NCI-H460 (cell line): ENCODE data around the gene LRRFIP2. TPM values are rescaled to one million over a fixed set of nuclear protein-coding genes. Genes with fewer than 3 reads are reported as not detected.
"Not testable (repeated sequence)": the region's sequence is repeated elsewhere in the genome, so short reads cannot be mapped to it uniquely, and the experiment has no call there.

Experiments
- DNase-seq: peaks from one replicate; pipeline ENCODE4 v3.0.0-alpha.2; 2016; ENCODE audit warnings: low read depth; ENCODE audit errors: extremely low read depth
- total RNA-seq: library from RNA; depleted of rRNA; stranded (reverse); fragments of >200 nt; shearing (Covaris generic); gene quantifications from 2 replicates; pipeline ENCODE4 v1.2.3, GENCODE V29; 2014

Gene LRRFIP2
- total RNA-seq, 1 experiment from 2014 or later: 33.0 TPM

GRCh38 chr3:37082317-37082716 is 92.1 kb downstream of the LRRFIP2 start:
- DNase-seq: no peak

DNA sequence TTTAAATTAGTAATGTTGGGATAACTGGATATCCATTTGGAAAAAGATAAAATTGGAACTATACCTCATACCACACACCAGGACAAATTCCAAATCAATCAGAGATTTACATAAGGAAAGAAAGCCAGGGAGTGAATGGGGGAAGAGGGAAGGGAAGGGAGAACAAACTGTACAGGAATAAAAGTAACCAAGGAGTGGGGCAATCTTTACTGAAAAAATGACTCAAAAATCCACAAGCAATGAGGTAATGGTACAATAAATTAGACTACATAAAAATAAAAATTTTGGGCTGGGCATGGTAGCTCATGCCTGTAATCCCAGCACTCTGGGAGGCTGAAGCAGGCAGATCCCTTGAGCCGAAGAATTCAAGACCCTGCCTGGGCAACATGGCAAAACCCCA is 98.4 kb downstream of the LRRFIP2 start:
- DNase-seq: no peak

- DNase-seq: no peak
Measured at GRCh38 chr3:37074178-37074577, 100.2 kb downstream of the LRRFIP2 start.

GRCh38 chr3:37072892-37073291 is 101.5 kb downstream of the LRRFIP2 start:
- DNase-seq: no peak

DNA sequence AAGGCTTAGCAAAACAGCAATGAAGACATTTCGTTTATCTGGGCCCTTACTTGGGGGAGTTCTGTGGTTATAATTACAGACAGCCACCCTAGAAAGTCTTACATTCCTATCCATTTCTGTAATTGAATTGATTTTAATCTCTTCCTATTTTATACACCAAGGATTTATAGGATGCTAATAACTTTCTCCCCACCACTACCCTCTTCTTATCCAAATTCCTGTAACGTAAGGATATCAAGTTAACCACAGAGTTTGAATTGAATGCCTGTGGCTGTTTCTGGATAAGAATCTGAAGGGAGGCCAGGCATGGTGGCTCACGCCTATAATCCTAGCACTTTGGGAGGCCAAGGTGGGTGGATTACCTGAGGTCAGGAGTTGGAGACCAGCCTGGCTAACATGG is 102.5 kb downstream of the LRRFIP2 start:
- DNase-seq: no peak

DNA sequence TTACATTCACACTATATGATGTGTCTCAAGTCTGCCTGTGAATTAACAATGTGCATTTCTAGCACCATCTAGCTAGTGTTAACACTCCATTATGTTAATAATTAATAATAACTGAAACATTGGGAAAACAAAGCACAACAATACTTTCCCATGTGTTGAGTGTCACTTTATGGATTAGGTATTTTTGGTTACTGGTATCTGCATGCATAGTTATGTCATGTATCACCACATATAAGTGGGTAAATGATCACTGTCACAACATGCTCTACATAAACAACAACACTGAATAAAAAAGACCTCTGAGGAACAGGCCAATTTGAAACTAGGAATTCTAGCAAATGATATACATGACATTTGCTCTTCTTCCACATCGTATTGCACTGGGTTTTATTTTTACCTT is 106.4 kb downstream of the LRRFIP2 start:
- DNase-seq: no peak

DNA sequence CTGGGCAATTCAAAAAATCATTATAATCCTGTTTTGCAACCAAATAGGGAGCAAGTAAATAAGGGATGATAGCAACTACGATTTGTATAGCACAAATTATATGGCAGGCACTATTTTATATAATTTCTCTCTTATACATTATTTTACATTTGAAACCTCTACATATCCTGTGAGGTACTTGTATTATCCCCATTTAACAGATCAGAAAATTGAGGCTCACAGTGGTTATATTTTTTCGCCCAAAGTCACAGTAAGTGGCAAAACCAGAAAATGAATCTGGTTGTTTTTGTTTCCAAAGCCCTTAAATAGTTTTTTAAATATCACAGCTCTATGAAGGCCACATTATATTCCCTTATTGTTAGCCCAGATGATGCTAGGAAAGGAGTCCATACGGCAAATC is 106.8 kb downstream of the LRRFIP2 start:
- DNase-seq: no peak

DNA sequence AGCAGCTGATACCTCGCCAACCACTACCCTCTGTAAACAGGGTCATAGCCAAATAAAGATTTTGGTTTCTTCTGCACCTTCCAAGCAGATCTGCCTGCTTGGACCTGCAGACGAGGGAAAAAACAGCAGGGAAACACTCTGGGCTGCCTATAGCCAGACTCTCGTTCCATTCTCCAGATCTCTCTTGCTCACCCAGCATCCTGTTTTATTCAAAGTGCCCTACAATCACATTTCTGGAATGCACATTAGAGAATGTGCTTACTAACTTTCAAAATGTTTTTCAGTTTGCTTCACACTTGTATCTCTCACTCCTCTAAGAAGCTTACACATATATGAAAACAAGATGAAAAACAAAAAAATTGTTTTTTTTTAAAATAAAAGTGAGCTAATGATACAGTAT is 109.6 kb downstream of the LRRFIP2 start:
- no peak for DNase-seq

- DNase-seq: no peak
Measured at GRCh38 chr3:37058117-37058516, 116.3 kb downstream of the LRRFIP2 start.

- no peak for DNase-seq
Measured at GRCh38 chr3:37056826-37057225, 117.6 kb downstream of the LRRFIP2 start.

DNA sequence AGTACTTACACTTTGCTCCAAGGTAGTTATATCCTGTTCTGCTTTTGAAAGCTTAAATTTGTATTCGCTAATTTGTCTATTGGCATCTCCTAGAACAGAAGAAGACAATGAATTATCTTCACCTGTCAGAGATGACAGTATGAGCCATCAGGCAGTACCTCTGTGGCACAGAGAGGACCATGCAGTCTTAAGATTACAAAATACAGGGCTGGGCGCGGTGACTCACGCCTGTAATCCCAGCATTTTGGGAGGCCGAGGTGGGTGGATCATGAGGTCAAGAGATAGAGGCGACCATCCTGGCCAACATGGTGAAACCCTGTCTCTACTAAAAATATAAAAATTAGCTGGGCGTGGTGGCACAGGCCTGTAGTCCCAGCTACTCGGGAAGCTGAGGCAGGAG is 119.3 kb downstream of the LRRFIP2 start:
- not testable (repeated sequence) for DNase-seq

DNA sequence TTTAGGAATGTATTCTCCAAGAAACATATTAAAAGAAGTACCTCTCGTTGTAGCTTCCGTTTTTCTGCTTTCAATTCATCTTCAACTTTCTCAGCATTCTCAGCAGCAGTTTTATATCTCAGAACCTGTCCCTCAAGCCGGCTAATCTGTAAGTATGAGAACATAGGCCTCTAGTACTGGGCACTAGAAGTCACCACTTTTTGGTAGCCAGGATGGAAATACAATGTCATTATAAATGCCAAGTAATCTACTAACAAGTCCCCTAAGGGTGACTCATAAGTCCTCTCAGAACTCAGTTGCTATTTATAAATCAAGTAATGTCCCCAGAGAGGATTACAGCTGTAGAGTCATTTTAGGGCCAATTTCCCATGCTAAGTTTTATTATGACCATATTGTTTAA is 120.0 kb downstream of the LRRFIP2 start:
- DNase-seq: no peak

DNA sequence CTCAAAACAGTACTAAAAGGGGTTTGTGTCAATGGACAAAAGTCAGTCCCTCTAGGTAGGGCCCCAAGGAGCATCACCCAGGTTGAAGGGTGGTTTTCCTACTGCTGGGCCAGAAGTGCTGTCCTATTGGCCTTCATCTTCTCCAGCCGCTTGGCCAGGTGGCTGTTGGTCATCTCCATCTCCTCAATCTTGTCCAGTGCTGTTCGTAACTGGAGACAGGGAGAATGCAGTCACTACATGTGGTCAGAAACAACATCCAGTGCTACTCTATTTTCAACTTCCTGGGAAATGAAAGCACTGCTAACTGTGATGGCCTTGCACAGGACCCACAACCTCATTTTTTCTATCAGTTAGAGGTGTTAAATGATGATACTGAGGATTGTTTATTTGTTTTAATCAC is 120.6 kb downstream of the LRRFIP2 start:
- no peak for DNase-seq

DNA sequence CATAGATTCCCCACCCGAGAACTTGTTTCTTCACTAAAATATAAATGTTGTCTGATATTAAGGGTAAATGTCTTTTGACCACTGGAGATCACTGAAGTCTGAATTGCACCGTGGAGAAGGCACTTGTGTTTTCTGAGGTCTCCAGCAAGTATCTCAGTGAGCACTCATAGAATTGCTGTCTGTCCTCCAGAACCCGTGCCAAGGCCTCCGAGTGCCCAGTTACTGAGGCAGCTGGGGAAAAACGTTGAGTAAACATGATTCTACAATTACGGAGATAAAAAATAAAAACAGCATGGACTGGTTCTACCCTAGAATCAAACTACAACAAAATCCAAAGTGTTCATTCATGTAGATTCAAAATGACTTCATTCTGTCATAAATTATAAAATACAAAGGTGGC is 121.0 kb downstream of the LRRFIP2 start:
- DNase-seq: no peak

DNA sequence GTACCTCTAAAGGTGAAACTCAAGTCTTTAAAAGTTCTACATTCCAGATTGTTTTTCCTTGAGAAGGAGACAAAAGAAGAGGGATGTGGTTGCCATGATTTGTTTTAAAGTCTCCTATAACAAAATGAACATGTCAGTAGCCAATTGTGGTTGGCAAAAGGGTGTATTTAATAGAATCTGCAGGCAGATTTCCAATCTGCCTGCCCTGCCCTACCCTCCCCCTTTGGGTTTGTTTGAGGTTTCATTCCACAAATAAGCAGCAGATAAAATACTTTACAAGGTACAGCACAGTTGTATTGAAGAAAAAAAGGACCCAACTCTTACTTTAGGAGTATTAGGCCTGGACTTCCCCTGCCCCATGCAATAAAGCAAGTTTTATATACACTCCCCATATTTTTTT is 121.5 kb downstream of the LRRFIP2 start:
- DNase-seq: no peak

DNA sequence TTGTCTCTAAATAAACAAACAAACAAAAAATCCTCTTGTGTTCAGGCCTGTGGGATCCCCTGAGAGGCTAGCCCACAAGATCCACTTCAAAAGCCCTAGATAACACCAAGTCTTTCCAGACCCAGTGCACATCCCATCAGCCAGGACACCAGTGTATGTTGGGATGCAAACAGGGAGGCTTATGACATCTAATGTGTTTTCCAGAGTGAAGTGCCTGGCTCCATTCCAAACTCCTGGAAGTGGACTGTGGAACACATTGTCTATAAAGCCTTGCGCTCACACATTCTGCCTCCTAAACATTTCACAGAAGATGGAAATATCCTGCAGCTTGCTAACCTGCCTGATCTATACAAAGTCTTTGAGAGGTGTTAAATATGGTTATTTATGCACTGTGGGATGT is 124.1 kb downstream of the LRRFIP2 start:
- DNase-seq: no peak

DNA sequence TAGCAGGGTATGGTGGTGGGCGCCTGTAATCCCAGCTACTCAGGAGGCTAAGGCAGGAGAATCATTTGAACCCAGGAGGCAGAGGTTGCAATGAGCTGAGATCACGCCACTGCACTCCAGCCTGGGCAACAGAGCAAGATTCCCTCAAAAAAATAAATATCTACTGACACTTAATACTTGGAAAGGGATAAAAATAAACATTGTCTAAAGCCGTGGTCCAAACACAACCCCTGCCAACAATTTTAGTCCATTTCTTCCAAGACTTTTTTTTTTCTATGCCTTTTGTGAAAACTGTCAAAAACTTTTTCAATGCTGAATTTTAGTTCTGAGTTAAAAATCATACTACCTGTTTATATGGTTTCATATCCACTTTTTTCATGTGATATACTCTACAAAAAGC is 131.7 kb downstream of the LRRFIP2 start:
- not testable (repeated sequence) for DNase-seq

GRCh38 chr3:37041546-37042195 is 132.7 kb downstream of the LRRFIP2 start:
- DNase-seq: no peak

DNA sequence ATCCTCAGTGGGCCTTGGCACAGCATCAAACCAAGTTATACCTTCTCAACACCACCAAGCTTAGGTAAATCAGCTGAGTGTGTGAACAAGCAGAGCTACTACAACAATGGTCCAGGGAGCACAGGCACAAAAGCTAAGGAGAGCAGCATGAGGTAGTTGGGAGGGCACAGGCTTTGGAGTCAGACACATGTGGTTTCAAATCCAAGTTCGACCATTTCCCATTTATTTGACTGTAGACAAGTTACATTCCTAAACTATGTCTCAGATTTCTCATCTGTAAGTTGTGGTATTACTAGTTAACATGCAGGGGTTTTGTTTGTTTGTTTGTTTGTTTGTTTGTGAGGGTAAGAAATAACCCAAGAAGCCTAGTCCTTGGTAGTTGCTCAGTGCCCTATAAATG is 134.2 kb downstream of the LRRFIP2 start:
- DNase-seq: no peak

- no peak for DNase-seq
Measured at GRCh38 chr3:37039161-37039846, 135.1 kb downstream of the LRRFIP2 start.

GRCh38 chr3:37037352-37037751 is 137.0 kb downstream of the LRRFIP2 start:
- no peak for DNase-seq

DNA sequence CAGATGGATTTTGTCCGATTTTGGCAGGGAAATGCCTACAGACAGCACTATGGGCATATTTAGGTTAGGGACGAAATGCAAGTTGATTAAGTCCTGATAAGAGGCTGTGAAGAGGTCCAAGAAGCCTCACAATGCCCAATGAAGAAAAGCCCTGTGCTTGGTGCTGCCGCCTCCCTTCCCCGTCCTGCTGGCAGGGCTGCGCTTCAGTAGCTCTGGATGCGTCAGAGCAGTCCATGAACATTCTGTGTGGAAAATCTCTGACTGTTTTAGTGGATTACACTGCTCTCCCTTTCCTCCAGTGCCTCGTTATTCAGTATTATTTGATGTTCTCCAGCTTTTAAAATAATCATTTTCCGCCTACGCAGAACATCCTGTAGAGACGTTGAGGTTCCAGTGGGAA is 141.4 kb downstream of the LRRFIP2 start:
- DNase-seq: no peak
